ENCODE data around the gene TRIM46. TPM values are rescaled to one million over a fixed set of nuclear protein-coding genes. Genes with fewer than 3 reads are reported as not detected.

TRIM46 gene
- total RNA-seq, 1 donor from 2014 or later, result under 0.01 TPM

- H3K9me3 ChIP-seq (ENCODE audit: control insufficient read depth in 3 of 3, low read length in 3 of 3), result no peaks in the 10 kb centered on the region
- peaks cover 5 to 14% (median 11%) of the 10 kb centered on the region in 3 donors for H3K4me1 ChIP-seq (ENCODE audit: control insufficient read depth in 3 of 3, insufficient read depth in 3 of 3, low read length in 3 of 3)
- H3K4me3 ChIP-seq (ENCODE audit: low read length in 3 of 3), result no peak overlapping the region
- H3K36me3 ChIP-seq (ENCODE audit: control insufficient read depth in 3 of 3, insufficient read depth in 3 of 3, low read length in 3 of 3), result no peaks in the 10 kb centered on the region
- H3K9ac ChIP-seq (ENCODE audit: low read depth in 1 of 3, low read length in 3 of 3), result no peak overlapping the region
- H3K27ac ChIP-seq (ENCODE audit: low read depth, low read length), result no peak overlapping the region
- peaks cover 12 to 13% (median 12%) of the 10 kb centered on the region in 3 donors for H3K27me3 ChIP-seq (ENCODE audit: control insufficient read depth in 3 of 3, insufficient read depth in 3 of 3, low read length in 3 of 3)
Measured at GRCh38 chr1:155177918-155178281, 4.3 kb downstream of the TRIM46 start.

- H3K9me3 ChIP-seq (ENCODE audit: control insufficient read depth in 3 of 3, low read length in 3 of 3), result no peaks in the 10 kb centered on the region
- no peak overlapping the region for H3K4me3 ChIP-seq (ENCODE audit: low read length in 3 of 3)
- no peaks in the 10 kb centered on the region for H3K36me3 ChIP-seq (ENCODE audit: control insufficient read depth in 3 of 3, insufficient read depth in 3 of 3, low read length in 3 of 3)
- H3K27me3 ChIP-seq (ENCODE audit: control insufficient read depth in 3 of 3, insufficient read depth in 3 of 3, low read length in 3 of 3), result peaks cover 12 to 13% (median 12%) of the 10 kb centered on the region in 3 donors
- H3K27ac ChIP-seq (ENCODE audit: low read depth, low read length), result no peak overlapping the region
- H3K4me1 ChIP-seq (ENCODE audit: control insufficient read depth in 3 of 3, insufficient read depth in 3 of 3, low read length in 3 of 3), result peaks cover 1 to 9% (median 8%) of the 10 kb centered on the region in 3 donors
- no peak overlapping the region for H3K9ac ChIP-seq (ENCODE audit: low read depth in 1 of 3, low read length in 3 of 3)
Measured at GRCh38 chr1:155178441-155179111, 4.9 kb downstream of the TRIM46 start.

- no peaks in the 10 kb centered on the region for H3K9me3 ChIP-seq (ENCODE audit: control insufficient read depth in 3 of 3, low read length in 3 of 3)
- H3K27me3 ChIP-seq (ENCODE audit: control insufficient read depth in 3 of 3, insufficient read depth in 3 of 3, low read length in 3 of 3), result peaks cover 7 to 8% (median 8%) of the 10 kb centered on the region in 3 donors
- peaks cover 5 to 15% (median 5%) of the 10 kb centered on the region in 3 donors for H3K4me1 ChIP-seq (ENCODE audit: control insufficient read depth in 3 of 3, insufficient read depth in 3 of 3, low read length in 3 of 3)
- no peak overlapping the region for H3K9ac ChIP-seq (ENCODE audit: low read depth in 1 of 3, low read length in 3 of 3)
- no peaks in the 10 kb centered on the region for H3K36me3 ChIP-seq (ENCODE audit: control insufficient read depth in 3 of 3, insufficient read depth in 3 of 3, low read length in 3 of 3)
- H3K27ac ChIP-seq (ENCODE audit: low read depth, low read length), result no peak overlapping the region
- no peak overlapping the region for H3K4me3 ChIP-seq (ENCODE audit: low read length in 3 of 3)
Measured at GRCh38 chr1:155179112-155180031, 5.7 kb downstream of the TRIM46 start.

GRCh38 chr1:155181371-155182051 is 7.9 kb downstream of the TRIM46 start:
- Histone ChIP-seq H3K9ac (ENCODE audit: low read depth in 1 of 3, low read length in 3 of 3) (no peak overlapping the region), H3K27ac (ENCODE audit: low read depth, low read length) (no peak overlapping the region), H3K36me3 (ENCODE audit: control insufficient read depth in 3 of 3, insufficient read depth in 3 of 3, low read length in 3 of 3) (no peaks in the 10 kb centered on the region), H3K9me3 (ENCODE audit: control insufficient read depth in 3 of 3, low read length in 3 of 3) (no peaks in the 10 kb centered on the region), H3K27me3 (ENCODE audit: control insufficient read depth in 3 of 3, insufficient read depth in 3 of 3, low read length in 3 of 3) (no peaks in the 10 kb centered on the region), H3K4me3 (ENCODE audit: low read length in 3 of 3) (no peak overlapping the region), H3K4me1 (ENCODE audit: control insufficient read depth in 3 of 3, insufficient read depth in 3 of 3, low read length in 3 of 3) (peaks cover 17 to 32% (median 19%) of the 10 kb centered on the region in 3 donors)

- no peaks in the 10 kb centered on the region for H3K9me3 ChIP-seq (ENCODE audit: control insufficient read depth in 3 of 3, low read length in 3 of 3)
- no peak overlapping the region for H3K4me3 ChIP-seq (ENCODE audit: low read length in 3 of 3)
- no peaks in the 10 kb centered on the region for H3K27me3 ChIP-seq (ENCODE audit: control insufficient read depth in 3 of 3, insufficient read depth in 3 of 3, low read length in 3 of 3)
- no peaks in the 10 kb centered on the region for H3K36me3 ChIP-seq (ENCODE audit: control insufficient read depth in 3 of 3, insufficient read depth in 3 of 3, low read length in 3 of 3)
- peaks cover 17 to 27% (median 17%) of the 10 kb centered on the region in 3 donors for H3K4me1 ChIP-seq (ENCODE audit: control insufficient read depth in 3 of 3, insufficient read depth in 3 of 3, low read length in 3 of 3)
- no peak overlapping the region for H3K27ac ChIP-seq (ENCODE audit: low read depth, low read length)
- no peak overlapping the region for H3K9ac ChIP-seq (ENCODE audit: low read depth in 1 of 3, low read length in 3 of 3)
Measured at GRCh38 chr1:155182052-155182550, 8.5 kb downstream of the TRIM46 start.

- no peaks in the 10 kb centered on the region for H3K36me3 ChIP-seq (ENCODE audit: control insufficient read depth in 3 of 3, insufficient read depth in 3 of 3, low read length in 3 of 3)
- no peak overlapping the region for H3K4me3 ChIP-seq (ENCODE audit: low read length in 3 of 3)
- no peak overlapping the region for H3K27ac ChIP-seq (ENCODE audit: low read depth, low read length)
- peak overlapping the region in 1 of 3 donors; percentile 68 for H3K9ac ChIP-seq (ENCODE audit: low read depth in 1 of 3, low read length in 3 of 3)
- no peaks in the 10 kb centered on the region for H3K9me3 ChIP-seq (ENCODE audit: control insufficient read depth in 3 of 3, low read length in 3 of 3)
- peaks cover 17 to 27% (median 17%) of the 10 kb centered on the region in 3 donors for H3K4me1 ChIP-seq (ENCODE audit: control insufficient read depth in 3 of 3, insufficient read depth in 3 of 3, low read length in 3 of 3)
- H3K27me3 ChIP-seq (ENCODE audit: control insufficient read depth in 3 of 3, insufficient read depth in 3 of 3, low read length in 3 of 3), result no peaks in the 10 kb centered on the region
Measured at GRCh38 chr1:155183775-155184221, 10.1 kb downstream of the TRIM46 start.

- H3K27ac ChIP-seq (ENCODE audit: low read depth, low read length), result peak overlapping the region; percentile 74
- H3K27me3 ChIP-seq (ENCODE audit: control insufficient read depth in 3 of 3, insufficient read depth in 3 of 3, low read length in 3 of 3), result no peaks in the 10 kb centered on the region
- H3K4me3 ChIP-seq (ENCODE audit: low read length in 3 of 3), result no peak overlapping the region
- H3K9ac ChIP-seq (ENCODE audit: low read depth in 1 of 3, low read length in 3 of 3), result peak overlapping the region in 1 of 3 donors; percentile 68
- no peaks in the 10 kb centered on the region for H3K9me3 ChIP-seq (ENCODE audit: control insufficient read depth in 3 of 3, low read length in 3 of 3)
- peaks cover 17 to 27% (median 17%) of the 10 kb centered on the region in 3 donors for H3K4me1 ChIP-seq (ENCODE audit: control insufficient read depth in 3 of 3, insufficient read depth in 3 of 3, low read length in 3 of 3)
- no peaks in the 10 kb centered on the region for H3K36me3 ChIP-seq (ENCODE audit: control insufficient read depth in 3 of 3, insufficient read depth in 3 of 3, low read length in 3 of 3)
Measured at GRCh38 chr1:155184351-155184811, 10.7 kb downstream of the TRIM46 start.

- Histone ChIP-seq H3K9me3 (ENCODE audit: control insufficient read depth in 3 of 3, low read length in 3 of 3) (no peaks in the 10 kb centered on the region), H3K27ac (ENCODE audit: low read depth, low read length) (peak overlapping the region; percentile 74), H3K9ac (ENCODE audit: low read depth in 1 of 3, low read length in 3 of 3) (peak overlapping the region; percentile 46 to 68 (median 57))
Measured at GRCh38 chr1:155184835-155185782, 11.5 kb downstream of the TRIM46 start.

GRCh38 chr1:155185783-155186066 is 12.1 kb downstream of the TRIM46 start:
- Histone ChIP-seq H3K9ac (ENCODE audit: low read depth in 1 of 3, low read length in 3 of 3) (peak overlapping the region in 2 of 3 donors; percentile 46 to 68), H3K4me3 (ENCODE audit: low read length in 3 of 3) (no peak overlapping the region), H3K36me3 (ENCODE audit: control insufficient read depth in 3 of 3, insufficient read depth in 3 of 3, low read length in 3 of 3) (no peaks in the 10 kb centered on the region), H3K9me3 (ENCODE audit: control insufficient read depth in 3 of 3, low read length in 3 of 3) (no peaks in the 10 kb centered on the region), H3K27me3 (ENCODE audit: control insufficient read depth in 3 of 3, insufficient read depth in 3 of 3, low read length in 3 of 3) (no peaks in the 10 kb centered on the region), H3K27ac (ENCODE audit: low read depth, low read length) (peak overlapping the region; percentile 74), H3K4me1 (ENCODE audit: control insufficient read depth in 3 of 3, insufficient read depth in 3 of 3, low read length in 3 of 3) (peaks cover 17 to 27% (median 17%) of the 10 kb centered on the region in 3 donors)

More at GRCh38 chr1:155184835-155185782, 11.5 kb downstream of the TRIM46 start:
- H3K4me1 ChIP-seq (ENCODE audit: control insufficient read depth in 3 of 3, insufficient read depth in 3 of 3, low read length in 3 of 3), result peaks cover 17 to 27% (median 17%) of the 10 kb centered on the region in 3 donors
- no peaks in the 10 kb centered on the region for H3K36me3 ChIP-seq (ENCODE audit: control insufficient read depth in 3 of 3, insufficient read depth in 3 of 3, low read length in 3 of 3)
- no peak overlapping the region for H3K4me3 ChIP-seq (ENCODE audit: low read length in 3 of 3)
- H3K27me3 ChIP-seq (ENCODE audit: control insufficient read depth in 3 of 3, insufficient read depth in 3 of 3, low read length in 3 of 3), result no peaks in the 10 kb centered on the region

Data from skeletal muscle tissue (tissue), 4 donors.